DMS 273 (cell line): ENCODE results near the gene FERD3L.

ENCODE experiments used
- DNase-seq: peaks from one replicate; lab custom pipeline; 2025; ENCODE audit not compliant: unreplicated experiment; lab: John Stamatoyannopoulos, UW

FERD3L gene

DNA sequence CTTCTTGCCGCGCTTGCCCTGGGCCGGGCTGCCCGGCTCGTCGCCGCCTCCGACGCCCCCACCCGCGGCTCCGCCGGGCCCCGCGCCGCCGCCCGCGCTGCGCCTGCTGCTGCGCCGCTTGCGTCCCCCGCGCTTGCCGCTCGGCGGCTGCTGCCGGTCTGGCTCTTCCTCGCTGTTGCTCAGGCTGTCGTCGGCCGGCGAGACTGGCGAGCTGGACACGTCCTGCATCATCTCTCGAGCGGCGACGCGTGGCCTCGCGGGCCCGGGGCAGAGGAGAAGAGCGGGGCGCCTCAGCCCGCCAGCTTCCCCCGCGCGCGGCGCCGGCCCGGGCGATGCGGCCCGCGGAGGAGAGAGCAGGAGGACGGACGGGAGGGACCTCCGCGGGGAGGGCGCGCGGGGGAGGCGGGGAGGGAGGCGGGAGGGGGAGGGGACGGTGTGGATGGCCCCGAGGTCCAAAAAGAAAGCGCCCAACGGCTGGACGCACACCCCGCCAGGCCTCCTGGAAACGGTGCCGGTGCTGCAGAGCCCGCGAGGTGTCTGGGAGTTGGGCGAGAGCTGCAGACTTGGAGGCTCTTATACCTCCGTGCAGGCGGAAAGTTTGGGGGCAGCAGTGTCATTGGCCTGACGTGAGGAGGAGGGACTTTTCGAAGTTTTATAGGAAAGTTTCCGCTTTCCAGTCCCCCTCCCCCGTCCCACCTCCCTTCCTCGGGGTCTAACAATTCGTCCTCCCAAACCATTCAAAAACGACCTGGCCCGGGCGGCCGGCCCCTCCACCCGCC is 27.9 kb downstream of the FERD3L start, which contains the start of gene TWIST1:
Gene TWIST1 (minus strand): TSS at position 546 of the 779 bp plus-strand sequence. CDS start 315 bp downstream, at position 231.
- DNase-seq, result peak; percentile 90

DNA sequence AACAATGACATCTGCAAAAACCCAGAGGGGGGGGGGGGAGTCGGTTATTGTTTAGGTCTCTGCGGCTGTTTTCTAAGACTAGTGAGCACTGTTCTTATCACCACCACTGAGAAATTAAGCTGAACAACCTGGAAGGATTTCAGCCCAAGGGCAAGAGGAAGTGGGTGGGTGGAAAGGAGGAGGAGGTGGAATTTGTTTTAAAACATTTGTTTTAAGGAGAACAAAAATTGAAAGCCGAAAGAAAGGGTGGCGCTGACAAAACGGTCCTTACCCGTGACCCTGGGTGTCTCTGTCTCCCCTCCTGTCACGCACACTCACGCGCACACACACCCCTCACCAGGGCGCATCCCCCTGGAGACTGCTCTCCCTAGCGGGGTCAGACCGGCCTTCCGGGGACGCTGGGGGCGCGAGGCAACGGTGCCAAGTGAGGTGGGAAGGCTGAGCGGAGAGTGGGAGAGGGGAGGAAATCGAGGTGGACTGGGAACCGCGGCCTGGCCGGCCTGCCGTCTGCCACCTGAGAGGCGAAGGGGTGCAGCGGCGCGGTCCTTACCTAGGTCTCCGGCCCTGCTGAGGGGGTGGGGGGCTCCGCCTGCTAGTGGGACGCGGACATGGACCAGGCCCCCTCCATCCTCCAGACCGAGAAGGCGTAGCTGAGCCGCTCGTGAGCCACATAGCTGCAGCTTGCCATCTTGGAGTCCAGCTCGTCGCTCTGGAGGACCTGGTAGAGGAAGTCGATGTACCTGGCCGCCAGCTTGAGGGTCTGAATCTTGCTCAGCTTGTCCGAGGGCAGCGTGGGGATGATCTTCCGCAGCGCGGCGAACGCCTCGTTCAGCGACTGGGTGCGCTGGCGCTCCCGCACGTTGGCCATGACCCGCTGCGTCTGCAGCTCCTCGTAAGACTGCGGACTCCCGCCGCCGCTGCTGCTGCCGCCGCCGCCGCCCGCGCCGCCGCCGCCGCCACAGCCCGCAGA is 28.8 kb downstream of the FERD3L start:
- DNase-seq, result peak; percentile 77

DNA sequence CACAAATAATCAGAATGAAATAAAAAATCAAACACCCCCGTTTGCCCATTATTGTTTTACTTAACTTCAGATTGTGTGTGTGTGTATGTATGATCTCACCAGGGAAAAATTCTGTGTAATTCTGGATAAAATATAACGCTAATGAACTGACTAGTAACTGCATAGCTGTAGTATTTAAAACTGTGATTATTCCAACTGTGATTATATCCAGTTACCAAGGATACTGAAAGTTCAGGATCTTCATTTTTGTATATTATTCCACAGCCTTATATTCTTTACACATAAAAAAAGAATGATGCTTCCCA is 30.7 kb downstream of the FERD3L start:
- DNase-seq, result no peak

DNA sequence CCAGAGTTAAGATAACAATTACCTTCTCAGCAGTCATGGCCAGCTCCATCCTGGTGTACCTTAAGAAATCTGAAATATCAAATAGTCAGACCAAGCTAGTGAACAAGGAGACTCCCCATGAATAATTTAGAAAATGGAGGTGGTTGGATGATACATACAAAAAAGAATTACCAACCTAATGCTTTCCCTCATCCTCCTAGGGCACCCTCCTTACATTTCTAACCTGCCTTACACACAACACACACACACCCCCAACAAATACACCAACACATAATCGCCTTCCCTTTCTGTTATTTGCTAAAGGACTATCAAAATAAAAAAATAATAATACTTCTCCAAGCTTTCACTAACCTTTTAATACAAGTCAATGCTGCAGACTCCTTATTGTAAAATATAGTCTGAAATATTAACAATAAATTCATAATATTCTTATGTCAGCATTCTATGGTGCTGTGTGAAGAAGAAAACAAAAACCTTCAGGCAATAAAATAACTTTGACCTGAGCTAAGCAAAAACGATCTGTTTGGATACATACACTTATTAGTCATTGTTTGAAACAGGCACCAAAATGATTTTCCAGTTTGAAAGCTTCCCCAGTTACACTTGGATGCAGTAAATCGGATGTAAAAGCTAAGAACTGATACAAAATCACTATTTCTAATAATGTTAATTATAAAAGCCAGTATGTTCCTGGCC is 31.2 kb downstream of the FERD3L start:
- DNase-seq, result no peak

DNA sequence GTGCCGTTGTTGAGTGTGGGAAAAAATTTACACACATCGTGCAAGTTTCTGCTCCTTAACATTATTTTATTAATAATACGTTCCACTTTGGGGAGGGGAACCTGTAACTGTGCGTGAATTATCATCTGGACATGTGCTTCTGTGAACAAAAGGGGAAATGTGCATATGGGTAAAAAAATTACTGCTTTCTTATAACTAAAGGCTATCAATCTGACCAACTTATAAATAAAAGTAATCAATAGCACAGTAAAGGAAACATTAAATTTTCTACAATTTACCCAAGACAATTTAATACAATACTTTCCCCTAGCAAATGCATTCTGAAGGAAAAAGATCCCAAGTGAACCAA is 32.2 kb downstream of the FERD3L start:
- no peak for DNase-seq

DNA sequence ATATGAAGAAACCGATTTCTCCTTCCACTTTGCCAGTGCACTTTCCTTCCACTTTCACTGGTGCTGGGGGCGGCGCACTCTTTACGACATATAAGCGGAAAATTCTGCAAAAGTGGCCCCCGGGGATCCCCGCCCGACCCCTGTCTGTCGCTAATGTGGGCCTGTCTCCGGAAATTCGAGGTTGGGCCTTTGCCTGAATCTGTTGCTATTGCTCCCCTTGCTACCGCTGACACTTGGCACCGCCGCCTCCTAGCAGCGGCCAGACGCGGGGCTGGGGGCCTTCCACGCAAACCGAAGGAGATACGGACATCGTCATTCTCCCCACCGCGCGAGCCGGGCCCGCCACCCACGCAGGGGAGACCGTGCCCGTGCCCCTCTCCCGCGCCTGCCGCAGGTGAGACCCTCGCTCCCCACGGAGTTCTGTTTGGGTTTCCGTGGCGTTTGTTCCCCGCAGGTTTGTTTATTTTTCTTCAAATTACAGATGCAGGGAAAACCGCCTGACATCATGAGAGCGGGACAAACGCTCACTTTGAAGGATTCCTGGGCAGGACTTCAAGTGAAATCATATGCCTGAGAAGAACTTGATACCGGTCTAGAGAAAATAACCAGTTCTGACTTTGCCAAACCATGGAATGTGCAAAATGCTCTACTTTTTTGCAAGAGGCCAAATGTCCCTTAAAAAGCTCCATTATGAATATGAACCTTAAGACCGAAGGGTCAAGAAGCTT is 32.8 kb downstream of the FERD3L start:
- DNase-seq, result no peak

DNA sequence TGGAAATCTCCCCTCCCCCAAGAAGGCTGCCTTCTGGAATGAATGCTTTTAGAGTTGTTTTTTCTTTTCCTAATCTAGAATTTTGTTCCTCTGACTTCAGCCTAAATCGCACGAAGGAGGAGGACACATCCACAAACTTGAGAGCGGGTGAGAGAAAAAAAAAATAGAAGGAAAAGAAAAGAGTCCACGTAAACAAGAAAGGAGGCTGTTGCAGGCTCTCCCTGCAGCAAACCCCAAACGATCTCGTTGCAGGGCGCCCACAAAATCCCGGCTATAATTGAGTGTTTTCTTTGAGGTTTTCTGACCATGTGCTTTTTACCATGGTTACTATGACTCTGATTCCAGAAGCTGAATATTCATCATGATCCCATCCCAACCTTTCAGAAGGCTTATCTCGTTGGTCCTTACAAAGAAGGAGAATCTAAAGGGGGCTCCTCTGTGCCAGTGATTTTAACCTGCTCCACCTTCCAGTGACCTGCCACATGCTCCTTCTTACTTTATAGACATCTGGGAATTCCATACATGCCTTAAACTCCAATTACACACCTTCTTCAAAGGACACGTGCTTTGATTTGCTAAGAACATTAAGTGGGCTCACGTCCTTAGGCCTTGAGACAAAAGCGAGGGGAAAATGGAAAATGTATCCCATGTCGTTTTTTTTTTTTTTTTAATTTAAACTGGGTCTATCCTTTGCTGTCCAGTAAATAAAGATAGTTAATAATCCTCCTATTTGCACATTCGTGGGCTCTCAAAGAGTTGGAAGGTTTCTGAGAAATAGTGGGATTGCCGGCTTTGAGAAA is 33.5 kb downstream of the FERD3L start:
- no peak for DNase-seq

DNA sequence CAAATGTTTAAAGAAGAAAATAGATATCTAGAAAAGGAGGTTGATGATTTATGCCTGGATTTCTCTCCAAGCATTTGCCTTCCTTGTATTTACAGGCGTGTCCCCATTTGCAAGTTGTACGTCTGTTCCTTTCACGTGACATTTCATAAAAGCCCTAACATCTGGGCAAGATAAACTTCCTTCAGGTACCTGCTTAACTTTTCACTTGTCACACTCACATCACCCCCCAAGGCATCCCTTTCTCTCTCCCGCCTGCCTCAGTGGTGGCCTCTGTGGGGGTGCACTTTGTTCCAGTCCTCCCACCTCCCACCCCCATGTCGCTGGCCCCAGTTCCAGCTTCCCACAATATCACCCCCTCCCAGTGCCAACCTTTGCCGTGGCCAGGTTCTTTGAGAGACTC is 34.4 kb downstream of the FERD3L start:
- no peak for DNase-seq

DNA sequence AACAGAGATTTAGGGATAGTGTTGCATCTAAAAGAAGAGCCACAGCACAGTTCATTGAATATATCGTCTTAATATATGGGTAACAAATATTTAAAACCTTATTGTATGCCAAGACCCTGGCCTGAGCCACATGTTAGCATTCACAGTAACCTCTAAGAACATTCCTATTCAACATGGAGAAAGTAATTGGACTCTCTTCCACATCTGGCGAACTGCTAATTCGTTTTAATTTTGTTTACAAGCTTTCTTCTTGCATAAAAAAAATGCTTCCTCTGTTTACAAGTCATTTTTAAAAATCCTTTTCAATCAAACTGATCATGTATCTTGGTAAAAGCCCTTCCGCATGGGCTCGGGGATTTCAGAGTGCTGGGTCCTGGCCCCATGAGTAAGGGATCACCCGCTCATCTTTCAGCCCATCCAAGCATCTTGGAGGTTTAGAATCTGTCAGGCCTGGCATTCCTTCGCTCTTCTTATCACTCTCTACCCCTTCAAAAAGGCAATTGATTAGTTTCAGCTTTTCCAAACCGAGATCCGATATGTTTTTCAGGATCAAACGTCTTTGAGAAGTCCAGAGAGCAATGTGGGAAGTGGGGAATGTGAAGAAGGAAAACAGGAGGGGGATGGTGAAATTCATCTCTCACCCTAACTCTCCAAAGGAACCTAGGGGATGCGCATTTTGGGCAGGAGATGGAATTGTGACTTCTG is 35.0 kb downstream of the FERD3L start:
- no peak for DNase-seq

DNA sequence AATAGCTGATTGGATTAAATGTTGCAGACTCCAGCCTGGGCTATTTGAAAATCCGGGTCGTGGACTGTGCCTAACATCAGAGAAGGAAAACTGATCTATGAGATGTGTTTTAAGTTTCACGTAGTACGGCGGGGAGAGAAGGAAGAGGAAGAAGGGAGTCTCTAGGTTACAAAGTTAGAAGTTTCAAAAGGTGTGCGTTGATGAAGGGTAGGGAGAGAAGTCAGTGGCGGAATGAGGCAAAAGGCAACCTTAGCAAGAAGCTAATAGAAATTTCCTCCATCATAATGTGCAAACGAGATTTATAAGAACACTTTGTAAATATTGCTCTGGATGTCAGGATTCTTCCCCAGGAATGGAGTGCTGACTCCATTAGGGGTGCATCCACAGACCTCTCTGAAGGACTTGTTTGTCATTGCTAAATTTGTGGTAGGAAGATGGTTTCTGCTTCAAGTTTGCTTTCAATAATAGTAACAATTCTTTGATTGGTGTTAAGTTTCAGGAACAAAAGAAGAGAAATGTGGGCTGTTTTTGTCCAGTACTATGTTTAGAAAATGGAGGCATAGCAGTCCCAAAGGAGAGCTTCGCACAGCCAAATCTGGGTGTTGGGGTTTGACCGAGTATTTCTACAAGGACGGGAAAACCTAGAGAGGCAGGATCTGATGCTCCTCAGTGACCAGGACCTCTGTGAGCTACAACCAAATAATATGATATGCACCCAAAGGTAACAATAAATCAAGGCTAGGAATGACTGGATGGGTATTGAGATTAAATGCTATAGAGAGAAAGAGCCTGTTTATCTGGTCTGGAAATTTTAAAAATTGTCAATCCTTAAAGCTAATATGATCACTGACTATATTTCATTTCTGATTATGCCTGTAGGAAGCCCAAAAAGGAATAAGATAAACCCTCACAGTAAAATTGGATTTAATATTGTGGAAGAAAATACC is 35.9 kb downstream of the FERD3L start:
- no peak for DNase-seq

DNA sequence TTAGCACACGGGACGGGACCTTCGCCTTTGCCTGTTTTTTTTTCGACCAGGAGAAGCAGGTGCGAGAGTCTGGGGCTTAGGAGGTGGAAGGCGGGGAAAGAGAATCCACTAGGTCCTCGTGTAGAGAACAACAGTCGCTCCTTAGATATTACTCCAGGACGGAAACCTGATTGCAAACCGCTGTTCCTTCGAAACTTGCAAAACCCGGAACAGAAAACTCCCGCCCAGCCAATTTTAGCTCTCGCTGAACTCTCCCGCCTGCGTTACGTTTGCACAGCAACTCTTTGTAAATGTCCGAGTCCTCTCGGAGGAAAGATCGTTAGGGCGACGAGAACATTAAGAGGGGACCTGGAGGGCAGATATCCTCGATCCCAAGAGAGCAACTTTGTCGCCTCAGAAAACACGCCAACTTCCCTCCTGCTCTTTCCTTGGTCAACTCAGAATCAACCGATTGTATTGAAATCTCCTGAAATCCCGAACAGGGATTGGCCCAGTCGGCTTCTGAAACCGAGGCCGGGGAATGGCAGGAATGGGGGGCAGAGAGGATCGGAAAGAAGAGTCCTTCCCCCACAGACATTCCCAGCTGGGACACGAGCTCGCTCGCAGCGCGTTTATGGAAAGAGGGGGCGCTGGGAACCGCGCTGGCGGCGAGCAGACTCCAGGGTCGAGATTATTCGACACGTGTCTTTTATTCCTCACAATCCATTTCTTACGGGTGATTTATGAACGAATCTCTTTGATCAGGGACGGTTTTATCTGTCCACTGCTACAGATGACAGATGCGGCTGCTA is 37.7 kb downstream of the FERD3L start:
- peak; percentile 82 for DNase-seq

DNA sequence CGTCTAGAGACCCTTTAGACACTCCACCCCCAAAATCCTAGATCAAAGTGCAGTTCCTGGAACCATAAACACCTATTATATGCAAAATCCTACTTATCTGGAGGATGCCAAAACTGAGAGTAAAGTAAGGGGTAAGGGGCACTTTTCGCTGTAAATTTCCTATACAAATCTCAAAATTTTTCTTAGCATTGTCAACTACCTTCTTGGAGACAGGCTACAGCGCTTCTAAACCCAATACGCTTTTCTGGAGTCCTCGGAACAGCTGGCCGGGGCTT is 38.2 kb downstream of the FERD3L start:
- DNase-seq, result no peak

DNA sequence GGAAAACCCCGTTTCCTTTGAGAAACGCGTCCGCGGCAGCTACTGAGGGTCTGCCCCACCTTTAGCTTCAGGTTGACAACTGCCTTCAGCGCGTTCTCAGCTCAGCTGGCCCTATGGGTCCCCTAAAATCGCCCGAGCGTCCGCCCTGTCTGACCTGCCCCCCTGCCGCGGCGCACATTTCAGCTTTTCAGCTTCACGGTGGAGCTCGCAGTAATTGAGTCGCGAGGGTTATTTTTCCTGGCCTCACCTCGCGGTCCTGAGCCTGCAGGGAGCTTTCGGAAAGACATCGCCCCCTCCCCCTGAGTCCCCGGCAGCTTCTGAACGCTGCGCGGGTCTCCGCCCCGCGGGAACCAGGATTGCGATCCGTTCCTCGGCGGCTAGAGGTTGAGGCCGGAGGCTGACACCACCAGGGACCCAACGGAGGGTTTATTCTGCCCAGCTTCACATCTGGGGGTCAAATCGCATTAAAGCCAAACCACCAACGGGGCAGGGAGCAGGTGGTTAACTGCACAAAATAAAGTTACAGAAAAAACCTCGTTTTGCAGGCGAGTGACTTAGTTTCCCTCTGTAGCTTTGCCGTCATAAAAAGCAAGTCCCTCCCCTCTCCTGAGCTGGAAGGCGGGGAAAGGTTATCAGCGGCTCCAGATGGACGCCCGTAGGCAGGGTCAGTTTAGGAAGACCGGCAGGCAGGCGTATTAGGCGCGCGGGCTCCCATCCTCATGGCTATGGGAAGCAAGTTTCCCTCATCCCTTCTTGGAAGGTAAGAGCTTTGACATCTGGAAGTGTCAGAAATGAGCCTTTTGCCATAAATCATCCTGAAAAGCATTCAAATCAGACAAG is 38.8 kb downstream of the FERD3L start:
- DNase-seq, result peak; percentile 37

DNA sequence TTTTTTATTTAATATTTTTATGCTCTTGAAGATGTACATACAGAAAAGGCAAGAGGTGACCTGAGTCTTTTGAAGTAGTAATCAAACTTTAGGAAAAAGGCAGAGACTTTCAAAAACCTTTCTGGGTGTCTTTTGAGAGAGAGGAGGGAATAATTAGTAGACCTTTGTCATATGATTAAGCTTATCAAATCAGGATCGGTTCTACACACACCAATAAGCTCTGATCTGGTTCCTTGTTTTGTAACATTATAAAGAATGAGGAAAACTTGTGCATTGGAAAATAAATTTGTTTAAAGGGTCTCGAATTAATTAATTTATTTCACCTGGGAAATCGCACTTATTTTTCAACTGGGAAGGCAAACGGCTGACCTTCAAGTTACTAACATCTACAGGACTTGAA is 39.7 kb downstream of the FERD3L start:
- DNase-seq, result no peak

DNA sequence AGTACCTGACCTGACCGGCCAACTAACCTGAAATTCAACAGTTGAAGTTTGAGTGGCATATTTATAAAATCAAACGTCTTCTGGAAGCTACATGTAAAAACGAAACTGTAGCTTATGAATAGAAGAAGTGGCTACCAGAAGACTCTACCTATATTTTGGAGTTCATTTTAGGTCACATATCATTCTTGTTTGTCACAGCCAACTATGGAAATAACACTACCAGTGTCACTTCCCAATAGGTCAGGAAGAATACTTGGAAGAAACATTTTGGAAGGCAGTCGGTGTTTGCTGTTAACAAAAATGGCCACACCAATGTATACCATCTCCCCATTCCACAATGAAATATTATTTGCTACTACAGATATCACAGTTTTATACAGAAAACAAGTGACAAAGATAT is 40.4 kb downstream of the FERD3L start:
- no peak for DNase-seq

DNA sequence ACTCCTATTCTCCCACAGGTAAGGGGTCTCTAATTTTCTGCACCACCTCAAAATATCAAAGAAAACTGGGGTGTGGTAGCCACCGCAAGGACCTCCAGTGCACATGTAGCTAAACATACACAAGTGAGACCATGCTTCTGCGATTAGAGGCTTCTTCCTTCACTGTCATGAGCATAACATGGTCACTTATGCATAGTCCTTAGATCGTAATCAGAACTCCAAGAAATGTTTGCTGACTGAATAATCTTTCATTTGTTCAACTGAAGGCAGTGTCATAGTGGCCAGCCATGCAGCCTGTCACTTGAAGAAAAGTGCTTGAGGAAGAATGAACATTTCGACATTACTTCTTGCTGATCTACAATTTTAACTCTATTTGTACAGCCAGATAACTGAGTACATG is 42.3 kb downstream of the FERD3L start:
- no peak for DNase-seq

DNA sequence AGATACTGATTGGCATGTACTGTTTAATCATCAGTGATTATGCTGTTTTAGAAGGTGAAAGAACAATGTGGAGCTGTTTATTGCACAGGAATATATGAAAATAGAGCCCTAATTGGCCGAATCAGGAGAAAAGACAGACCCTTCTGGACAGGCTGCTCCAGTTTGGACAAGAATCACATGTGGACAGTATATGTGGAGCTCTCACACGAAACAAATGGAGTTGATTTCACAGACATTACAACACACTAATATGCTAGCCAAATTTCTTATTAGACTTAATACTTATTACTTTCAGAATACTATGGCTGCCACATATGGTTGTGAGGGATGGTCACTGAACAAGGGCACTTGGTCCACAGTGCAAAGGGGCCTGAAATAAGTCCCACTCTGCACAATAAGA is 43.3 kb downstream of the FERD3L start:
- no peak for DNase-seq
